ENCODE data around the gene SIRT4. TPM values are rescaled to one million over a fixed set of nuclear protein-coding genes. Genes with fewer than 3 reads are reported as not detected.
A peak's percentile ranks its signal among the peaks of the same experiment; 100 is the strongest.

SIRT4 gene
- total RNA-seq, 2 experiments from 2014 or later = 1.2 to 1.4 TPM

GRCh38 chr12:120283318-120283717, 18.8 kb upstream of the SIRT4 start:
- peaks cover 8% of the 10 kb centered on the region for H3K27me3 Mint-ChIP-seq (ENCODE audit: low read depth)
- no peaks in the 10 kb centered on the region for H3K4me1 Mint-ChIP-seq (ENCODE audit: low read depth)
- H3K4me3 Mint-ChIP-seq = no peak overlapping the region
- ChIA-PET POLR2A (interaction anchor here (5.3 kb wide), 1 partner anchor 9 kb away, joined by 58 read pairs; the partner anchor contains the start of genes RNU4-1 and RNU4-2), CTCF (interaction anchor here (2.5 kb wide), 1 partner anchor 55 kb away, joined by 10 read pairs; no protein-coding TSS in a partner anchor)
- no peaks in the 10 kb centered on the region for H3K36me3 Mint-ChIP-seq (ENCODE audit: low read depth)
- DNase-seq (no peak), ATAC-seq (no peak)
- no peak overlapping the region for H3K27ac Mint-ChIP-seq
- H3K9me3 Mint-ChIP-seq (ENCODE audit: insufficient read depth) = no peaks in the 10 kb centered on the region

DNA sequence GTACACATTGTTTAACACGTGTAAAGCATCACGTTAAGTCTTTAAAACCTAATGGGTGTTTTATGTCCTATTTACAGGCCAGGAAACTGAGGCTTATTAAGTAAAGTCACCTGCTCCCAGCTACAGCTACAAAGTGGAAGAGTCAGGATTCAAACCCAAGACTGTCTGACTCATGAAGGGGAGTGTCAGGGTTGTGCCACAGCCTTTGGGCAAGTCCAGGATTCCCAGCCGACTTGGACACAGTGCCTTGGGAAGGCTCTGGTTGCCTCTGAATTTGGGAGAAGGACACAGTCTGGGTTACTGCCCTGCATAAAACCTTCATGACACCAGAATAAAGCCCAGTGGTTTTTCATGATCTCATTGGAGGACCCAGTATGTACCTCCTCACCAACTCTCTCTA, 17.7 kb upstream of the SIRT4 start:
- Mint-ChIP-seq H3K9me3 (ENCODE audit: insufficient read depth) (no peaks in the 10 kb centered on the region), H3K4me3 (no peak overlapping the region), H3K27ac (no peak overlapping the region), H3K27me3 (ENCODE audit: low read depth) (peaks cover 8% of the 10 kb centered on the region), H3K36me3 (ENCODE audit: low read depth) (no peaks in the 10 kb centered on the region), H3K4me1 (ENCODE audit: low read depth) (no peaks in the 10 kb centered on the region)
- POLR2A ChIA-PET = no interaction called here
- no peak for DNase-seq
- ATAC-seq = no peak
- CTCF ChIA-PET = interaction anchor here (1.0 to 2.5 kb wide), 2 partner anchors 19 to 56 kb away, joined by 3 to 10 read pairs; partner anchors contain the start of gene PXN

GRCh38 chr12:120286768-120287490, 15.2 kb upstream of the SIRT4 start:
- no peak for DNase-seq
- peaks cover 8% of the 10 kb centered on the region for H3K27me3 Mint-ChIP-seq (ENCODE audit: low read depth)
- H3K4me3 Mint-ChIP-seq = no peak overlapping the region
- CTCF ChIA-PET = interaction anchor here (1.4 kb wide), 2 partner anchors 15 to 59 kb away, joined by 4 to 10 read pairs; partner anchors contain the start of gene SIRT4
- ATAC-seq = no peak
- no peak overlapping the region for H3K27ac Mint-ChIP-seq
- H3K4me1 Mint-ChIP-seq (ENCODE audit: low read depth) = peaks cover 5% of the 10 kb centered on the region
- no peaks in the 10 kb centered on the region for H3K36me3 Mint-ChIP-seq (ENCODE audit: low read depth)
- H3K9me3 Mint-ChIP-seq (ENCODE audit: insufficient read depth) = no peaks in the 10 kb centered on the region
- POLR2A ChIA-PET = interaction anchor here (0.6 to 1.7 kb wide), 4 partner anchors 21 to 86 kb away, joined by 3 to 5 read pairs (median 4); partner anchors contain the start of genes PXN and RPLP0

- DNase-seq (no peak), ATAC-seq (no peak)
- peaks cover 8% of the 10 kb centered on the region for H3K27me3 Mint-ChIP-seq (ENCODE audit: low read depth)
- POLR2A ChIA-PET = interaction anchor here (0.6 to 1.7 kb wide), 4 partner anchors 22 to 86 kb away, joined by 3 to 5 read pairs (median 4); partner anchors contain the start of genes PXN and RPLP0
- H3K4me3 Mint-ChIP-seq = no peak overlapping the region
- H3K27ac Mint-ChIP-seq = no peak overlapping the region
- no peaks in the 10 kb centered on the region for H3K36me3 Mint-ChIP-seq (ENCODE audit: low read depth)
- H3K4me1 Mint-ChIP-seq (ENCODE audit: low read depth) = peaks cover 5% of the 10 kb centered on the region
- no peaks in the 10 kb centered on the region for H3K9me3 Mint-ChIP-seq (ENCODE audit: insufficient read depth)
- CTCF ChIA-PET = interaction anchor here (1.4 kb wide), 2 partner anchors 15 to 60 kb away, joined by 4 to 10 read pairs; partner anchors contain the start of gene SIRT4
Observed at GRCh38 chr12:120287491-120287890, 14.6 kb upstream of the SIRT4 start.

- DNase-seq (no peak), ATAC-seq (peak; percentile 17)
- Mint-ChIP-seq H3K27me3 (ENCODE audit: low read depth) (peaks cover 6% of the 10 kb centered on the region), H3K9me3 (ENCODE audit: insufficient read depth) (no peaks in the 10 kb centered on the region), H3K36me3 (ENCODE audit: low read depth) (no peaks in the 10 kb centered on the region), H3K27ac (peak overlapping the region; percentile 77), H3K4me3 (no peak overlapping the region), H3K4me1 (ENCODE audit: low read depth) (peaks cover 5% of the 10 kb centered on the region)
- POLR2A ChIA-PET = interaction anchor here (0.6 to 5.4 kb wide), 62 partner anchors 9 to 1737 kb away, joined by 3 to 329 read pairs (median 6); partner anchors contain the start of genes BICDL1, COX6A1, PLA2G1B and POP5
- CTCF ChIA-PET = interaction anchor here (0.8 to 6.6 kb wide), 9 partner anchors 11 to 90 kb away, joined by 3 to 89 read pairs (median 5); partner anchors contain the start of genes PXN, RPLP0 and SIRT4
Observed at GRCh38 chr12:120290609-120291305, 11.4 kb upstream of the SIRT4 start.

DNA sequence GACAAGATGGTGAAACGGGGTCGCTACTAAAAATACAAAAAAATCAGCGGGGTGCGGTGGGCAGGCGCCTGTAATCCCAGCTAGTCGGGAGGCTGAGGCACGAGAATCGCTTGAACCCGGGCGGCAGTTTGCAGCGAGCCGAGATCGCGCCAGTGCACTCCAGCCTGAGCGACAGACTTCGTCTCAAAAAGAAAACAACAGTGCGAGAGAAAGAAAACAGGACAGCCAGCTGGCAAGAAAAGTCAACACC, 9.8 kb upstream of the SIRT4 start:
- Mint-ChIP-seq H3K4me1 (ENCODE audit: low read depth) (peaks cover 5% of the 10 kb centered on the region), H3K27me3 (ENCODE audit: low read depth) (no peaks in the 10 kb centered on the region), H3K36me3 (ENCODE audit: low read depth) (no peaks in the 10 kb centered on the region), H3K9me3 (ENCODE audit: insufficient read depth) (no peaks in the 10 kb centered on the region), H3K27ac (no peak overlapping the region), H3K4me3 (no peak overlapping the region)
- DNase-seq = no peak
- ATAC-seq = peak; percentile 17
- CTCF ChIA-PET = interaction anchor here (1.4 to 6.6 kb wide), 8 partner anchors 10 to 176 kb away, joined by 3 to 89 read pairs (median 9); partner anchors contain the start of genes PXN, RPLP0 and SIRT4
- POLR2A ChIA-PET = interaction anchor here (0.7 to 5.4 kb wide), 38 partner anchors 8 to 395 kb away, joined by 3 to 329 read pairs (median 13); partner anchors contain the start of genes BICDL1, COQ5, COX6A1 and MLEC

DNA sequence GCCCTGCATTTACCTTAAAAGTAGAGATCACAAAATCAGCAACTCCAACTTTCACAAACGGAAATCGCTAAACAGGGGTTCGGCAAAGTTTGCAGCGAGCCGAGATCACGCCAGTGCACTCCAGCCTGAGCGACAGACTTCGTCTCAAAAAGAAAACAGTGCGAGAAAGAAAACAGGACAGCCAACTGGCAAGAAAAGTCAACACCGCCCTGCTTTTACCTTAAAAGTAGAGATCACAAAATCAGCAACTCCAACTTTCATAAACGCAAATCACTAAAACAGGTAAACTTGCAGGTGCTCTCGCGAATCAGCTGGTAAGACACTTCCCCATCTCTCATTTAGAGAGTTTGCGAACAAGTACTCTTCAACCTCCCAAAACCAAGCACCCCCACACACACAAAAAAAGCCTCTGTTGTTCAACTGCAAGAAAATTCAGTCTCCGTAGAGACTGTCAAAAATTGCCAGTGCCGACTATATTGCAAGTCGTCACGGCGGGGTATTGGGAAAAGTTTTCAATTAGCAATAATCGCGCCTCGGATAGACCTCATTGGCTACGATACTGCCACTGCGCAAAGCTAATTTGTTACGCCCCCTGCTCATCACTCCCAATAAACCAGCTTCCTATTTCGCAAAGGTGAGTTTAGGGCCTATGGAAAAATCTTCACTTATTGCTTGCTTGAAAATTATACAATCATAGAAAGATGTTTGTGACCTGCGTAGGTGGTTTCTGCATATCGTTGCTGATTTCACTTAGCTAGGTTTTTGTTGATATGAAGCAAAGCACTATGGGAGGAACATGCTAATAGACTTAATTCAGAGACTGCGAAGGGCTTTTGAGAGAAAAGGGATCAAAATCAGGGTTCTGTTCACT, 9.2 kb upstream of the SIRT4 start, which contains the start of gene RNU4-1:
RNU4-1 (minus strand) TSS at position 577 of the 871 bp plus-strand sequence.
- DNase-seq = peak; percentile 88
- Mint-ChIP-seq H3K4me3 (no peak within 1 kb of the TSS), H3K4me1 (ENCODE audit: low read depth) (peaks cover 5% of the 10 kb centered on the region), H3K27ac (no peak within 1 kb of the TSS), H3K27me3 (ENCODE audit: low read depth) (no peaks in the 10 kb centered on the region), H3K36me3 (ENCODE audit: low read depth) (no peaks in the 10 kb centered on the region), H3K9me3 (ENCODE audit: insufficient read depth) (no peaks in the 10 kb centered on the region)
- ChIA-PET POLR2A (interaction anchor here (0.6 to 5.4 kb wide), 44 partner anchors 7 to 746 kb away, joined by 3 to 329 read pairs (median 10); partner anchors contain the start of genes BICDL1, COQ5, COX6A1 and MLEC), CTCF (interaction anchor here (1.4 to 6.6 kb wide), 8 partner anchors 9 to 176 kb away, joined by 3 to 89 read pairs (median 9); partner anchors contain the start of genes PXN, RPLP0 and SIRT4)
- ATAC-seq = peak; percentile 50

GRCh38 chr12:120314220-120314619, 12.1 kb downstream of the SIRT4 start:
- ATAC-seq = no peak
- Mint-ChIP-seq H3K27me3 (ENCODE audit: low read depth) (no peaks in the 10 kb centered on the region), H3K27ac (no peak overlapping the region), H3K4me1 (ENCODE audit: low read depth) (peaks cover 13% of the 10 kb centered on the region), H3K36me3 (ENCODE audit: low read depth) (no peaks in the 10 kb centered on the region), H3K9me3 (ENCODE audit: insufficient read depth) (no peaks in the 10 kb centered on the region), H3K4me3 (no peak overlapping the region)
- no peak for DNase-seq
- POLR2A ChIA-PET = interaction anchor here (9.3 kb wide), 1 partner anchor 22 kb away, joined by 107 read pairs; the partner anchor contains the start of genes RNU4-1 and RNU4-2
- CTCF ChIA-PET = interaction anchor here (0.8 to 5.7 kb wide), 2 partner anchors 11 to 86 kb away, joined by 3 to 51 read pairs; partner anchors contain the start of gene SIRT4

- ATAC-seq (no peak), DNase-seq (no peak)
- CTCF ChIA-PET = interaction anchor here (0.7 to 5.7 kb wide), 8 partner anchors 10 to 382 kb away, joined by 3 to 51 read pairs (median 4); partner anchors contain the start of genes PXN, RNU4-1, RNU4-2 and SIRT4
- no peaks in the 10 kb centered on the region for H3K36me3 Mint-ChIP-seq (ENCODE audit: low read depth)
- H3K4me3 Mint-ChIP-seq = peak overlapping the region; percentile 83
- POLR2A ChIA-PET = interaction anchor here (0.9 to 9.3 kb wide), 4 partner anchors 10 to 25 kb away, joined by 5 to 107 read pairs (median 6); partner anchors contain the start of genes RNU4-1, RNU4-2 and SIRT4
- H3K27ac Mint-ChIP-seq = peak overlapping the region; percentile 86
- no peaks in the 10 kb centered on the region for H3K27me3 Mint-ChIP-seq (ENCODE audit: low read depth)
- H3K4me1 Mint-ChIP-seq (ENCODE audit: low read depth) = peaks cover 13% of the 10 kb centered on the region
- no peaks in the 10 kb centered on the region for H3K9me3 Mint-ChIP-seq (ENCODE audit: insufficient read depth)
Observed at GRCh38 chr12:120316798-120317223, 14.7 kb downstream of the SIRT4 start.

DNA sequence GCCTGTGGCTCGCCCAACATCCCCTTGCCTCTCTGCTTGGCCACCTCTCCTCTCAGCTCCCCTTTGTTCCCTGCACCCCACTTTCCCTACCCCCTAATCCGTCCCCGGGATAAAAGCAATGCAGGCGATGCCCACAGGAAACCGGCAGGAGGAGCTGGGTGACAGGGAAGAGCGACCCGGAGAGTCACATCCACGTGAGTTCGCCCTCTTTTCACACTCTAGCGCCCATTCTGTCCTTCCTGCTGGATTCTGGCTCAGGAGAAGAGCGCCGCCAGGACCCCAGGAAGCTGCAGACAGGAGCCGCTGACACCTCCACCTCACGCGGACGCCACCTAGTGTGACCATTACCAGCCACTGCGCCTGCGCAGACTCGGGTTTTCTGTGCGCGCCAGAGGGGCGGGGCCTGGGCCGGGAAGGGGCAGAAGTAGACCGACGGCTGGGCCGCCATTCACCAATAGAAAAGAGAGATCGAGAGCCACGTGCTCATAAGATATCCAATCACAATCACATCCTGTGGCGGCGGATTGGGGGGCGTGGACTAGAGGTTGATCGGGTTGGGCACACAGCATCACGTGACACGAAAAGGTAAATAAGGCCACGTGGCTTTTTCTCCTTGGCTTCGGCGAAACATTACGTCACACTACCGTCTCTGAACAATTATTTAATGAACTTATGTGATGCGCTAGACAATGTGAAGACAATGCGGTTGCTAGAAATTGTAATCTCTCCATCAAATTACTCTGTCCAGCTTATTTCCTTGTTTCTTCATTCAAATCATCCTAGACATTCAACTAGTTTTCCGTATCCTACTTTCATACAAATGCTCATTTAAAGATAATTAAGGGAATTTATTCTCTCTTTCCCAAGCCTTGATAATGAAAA, 15.3 kb downstream of the SIRT4 start:
- peak overlapping the region; percentile 86 for H3K27ac Mint-ChIP-seq
- CTCF ChIA-PET = interaction anchor here (0.7 to 5.7 kb wide), 9 partner anchors 9 to 381 kb away, joined by 3 to 51 read pairs (median 4); partner anchors contain the start of genes PXN, RNU4-1, RNU4-2 and SIRT4
- POLR2A ChIA-PET = interaction anchor here (0.8 to 9.3 kb wide), 6 partner anchors 9 to 200 kb away, joined by 3 to 107 read pairs (median 6); partner anchors contain the start of genes RNU4-1, RNU4-2, RPLP0 and SIRT4
- DNase-seq (peak; percentile 100), ATAC-seq (peak; percentile 100)
- H3K36me3 Mint-ChIP-seq (ENCODE audit: low read depth) = no peaks in the 10 kb centered on the region
- H3K4me3 Mint-ChIP-seq = peak overlapping the region; percentile 83
- no peaks in the 10 kb centered on the region for H3K27me3 Mint-ChIP-seq (ENCODE audit: low read depth)
- peaks cover 13% of the 10 kb centered on the region for H3K4me1 Mint-ChIP-seq (ENCODE audit: low read depth)
- H3K9me3 Mint-ChIP-seq (ENCODE audit: insufficient read depth) = no peaks in the 10 kb centered on the region

Measured in activated CD8-positive, alpha-beta T cell treated with anti-CD3 and anti-CD28 coated beads, Interleukin-2, amount 10 ng/mL, durations not matched to agents 7 days and 5 days (primary cell).